GM19324 (cell line): ENCODE measurements around the gene ANKRD23.
"Not testable (repeated sequence)": the region's sequence is repeated elsewhere in the genome, so short reads cannot be mapped to it uniquely, and the experiment has no call there.

Experiments
- ATAC-seq: cut with Tn5 transposase; IDR thresholded peaks from one replicate; pipeline ENCODE4 v1.9.1; 2021; ENCODE audit warnings: mild to moderate bottlenecking, moderate library complexity; ENCODE audit not compliant: unreplicated experiment, low FRiP score

Gene ANKRD23

DNA sequence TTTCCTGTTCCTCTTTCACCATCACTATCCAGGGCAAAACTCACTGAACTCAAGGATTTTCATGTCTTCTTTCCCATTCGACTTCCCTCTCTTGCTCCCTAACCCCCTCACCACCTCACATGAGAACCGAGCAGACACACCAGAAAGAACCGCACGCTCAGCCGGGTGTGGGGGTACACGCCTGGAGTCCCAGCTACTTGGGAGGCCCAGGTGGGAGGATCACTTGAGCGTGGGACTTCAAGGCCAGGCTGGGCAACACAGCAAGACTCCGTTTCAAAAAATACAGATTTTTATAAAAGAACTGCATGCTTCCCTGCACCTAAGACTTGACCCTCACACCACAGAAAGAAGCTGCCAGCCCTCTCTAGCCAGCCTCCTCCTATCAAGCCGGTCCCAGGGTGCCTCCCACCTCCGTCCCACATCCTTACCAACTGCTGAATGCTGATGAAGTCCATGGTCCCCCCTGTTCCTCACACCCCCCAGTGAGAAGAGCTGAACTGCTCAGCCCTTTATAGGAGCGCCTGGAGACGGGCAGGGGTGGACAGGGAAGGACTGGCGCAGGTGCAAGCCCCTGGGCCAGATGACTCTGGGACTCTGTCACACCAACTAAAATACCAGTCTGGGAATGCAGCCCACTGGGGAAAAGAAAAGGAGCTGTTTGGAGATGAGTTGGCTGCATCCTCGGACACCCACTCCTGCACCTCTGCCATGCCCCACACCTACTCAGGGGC, at the start of gene ANKRD23:
Gene ANKRD23, minus strand, starts transcription at position 484 of the 731 bp plus-strand sequence. Its CDS starts 29 bp downstream, at position 455.
- no peak for ATAC-seq

DNA sequence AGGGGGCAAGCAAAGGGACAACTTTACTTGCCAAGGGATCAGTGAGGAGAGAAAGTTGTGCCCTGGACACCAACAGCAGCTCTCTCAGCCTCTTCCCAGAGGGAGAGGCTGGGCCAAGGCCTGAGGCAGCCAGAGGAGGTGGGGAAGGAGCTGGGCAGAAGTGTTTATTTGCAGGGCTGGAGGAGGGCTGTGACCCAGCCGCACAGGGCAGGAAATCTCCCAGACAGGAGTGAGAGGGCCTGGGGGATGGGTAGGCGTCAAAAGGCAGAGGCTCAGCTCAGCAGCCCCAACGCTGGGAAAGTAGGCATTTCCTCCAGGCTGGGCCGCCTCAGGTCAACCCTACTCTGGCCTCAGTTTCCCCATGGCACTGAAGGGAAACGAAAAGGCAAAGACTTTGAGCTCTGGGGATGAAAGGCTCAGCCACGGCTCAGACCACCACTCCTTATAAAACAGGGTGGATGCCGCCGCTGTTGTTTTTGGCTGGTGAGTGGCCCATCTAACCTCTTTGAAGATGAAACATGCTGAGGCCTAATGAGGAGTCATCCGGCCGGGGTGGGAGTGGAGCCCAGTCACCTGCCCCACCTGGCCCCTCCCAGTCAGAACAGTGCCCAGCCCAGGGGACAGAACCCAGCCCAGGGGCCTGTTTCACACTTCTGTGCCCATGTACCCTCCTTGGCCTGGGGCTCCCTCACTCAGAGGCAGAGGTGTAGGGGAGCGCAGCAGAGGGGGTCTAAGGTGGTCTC, 47.9 kb upstream of the ANKRD23 start:
- ATAC-seq, result no peak

DNA sequence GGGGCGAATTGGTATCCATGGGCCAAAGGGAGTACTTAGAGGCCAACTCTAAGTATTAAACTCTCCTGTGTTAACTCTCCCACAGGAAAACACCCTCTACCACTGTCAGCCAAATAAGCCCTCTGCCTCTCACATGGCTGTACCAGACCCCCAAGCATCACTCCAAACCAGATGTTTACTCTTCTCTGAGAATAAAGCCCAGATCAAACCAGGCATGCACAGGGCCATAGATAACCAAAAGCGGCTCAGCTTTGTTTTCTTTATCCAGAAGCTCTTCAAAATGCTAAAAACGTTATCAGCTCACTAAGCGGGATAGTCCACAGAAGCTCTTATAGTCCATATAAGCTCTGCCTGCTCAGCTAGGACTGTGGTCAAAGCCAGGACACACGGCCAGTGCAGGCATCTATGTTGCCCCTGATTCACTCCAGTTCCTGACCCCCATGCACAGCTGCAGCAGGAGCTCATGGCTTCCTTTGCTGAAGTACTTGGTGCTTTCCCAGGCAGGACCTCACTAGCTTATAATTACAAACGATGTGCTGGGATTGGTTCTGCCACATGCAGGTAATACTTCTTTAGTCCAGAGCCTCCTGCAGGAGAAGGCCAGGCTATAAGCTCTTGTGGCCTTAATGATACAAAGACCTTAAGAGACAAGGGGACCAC, 47.0 kb upstream of the ANKRD23 start:
- no peak for ATAC-seq

DNA sequence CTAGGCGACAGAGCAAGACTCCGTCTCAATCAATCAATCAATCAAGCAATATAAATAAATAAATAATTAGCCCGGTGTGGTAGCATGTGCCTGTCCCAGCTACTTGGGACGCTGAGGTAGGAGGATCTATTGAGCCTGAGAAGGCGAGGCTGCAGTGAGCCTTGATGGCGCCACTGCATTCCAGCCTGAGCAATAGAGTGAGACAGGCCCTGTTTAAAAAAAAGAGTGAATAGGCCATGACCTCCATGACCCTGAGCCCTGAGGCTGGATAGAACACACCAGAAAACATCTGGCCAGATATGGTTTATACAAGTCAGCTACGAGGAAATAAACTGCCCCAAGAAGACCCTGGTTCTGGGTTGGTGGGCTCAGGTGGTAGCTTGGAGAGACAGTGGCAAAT, 46.4 kb upstream of the ANKRD23 start:
- no peak for ATAC-seq

GRCh38 chr2:96889502-96889901, 45.7 kb upstream of the ANKRD23 start:
- not testable (repeated sequence) for ATAC-seq

DNA sequence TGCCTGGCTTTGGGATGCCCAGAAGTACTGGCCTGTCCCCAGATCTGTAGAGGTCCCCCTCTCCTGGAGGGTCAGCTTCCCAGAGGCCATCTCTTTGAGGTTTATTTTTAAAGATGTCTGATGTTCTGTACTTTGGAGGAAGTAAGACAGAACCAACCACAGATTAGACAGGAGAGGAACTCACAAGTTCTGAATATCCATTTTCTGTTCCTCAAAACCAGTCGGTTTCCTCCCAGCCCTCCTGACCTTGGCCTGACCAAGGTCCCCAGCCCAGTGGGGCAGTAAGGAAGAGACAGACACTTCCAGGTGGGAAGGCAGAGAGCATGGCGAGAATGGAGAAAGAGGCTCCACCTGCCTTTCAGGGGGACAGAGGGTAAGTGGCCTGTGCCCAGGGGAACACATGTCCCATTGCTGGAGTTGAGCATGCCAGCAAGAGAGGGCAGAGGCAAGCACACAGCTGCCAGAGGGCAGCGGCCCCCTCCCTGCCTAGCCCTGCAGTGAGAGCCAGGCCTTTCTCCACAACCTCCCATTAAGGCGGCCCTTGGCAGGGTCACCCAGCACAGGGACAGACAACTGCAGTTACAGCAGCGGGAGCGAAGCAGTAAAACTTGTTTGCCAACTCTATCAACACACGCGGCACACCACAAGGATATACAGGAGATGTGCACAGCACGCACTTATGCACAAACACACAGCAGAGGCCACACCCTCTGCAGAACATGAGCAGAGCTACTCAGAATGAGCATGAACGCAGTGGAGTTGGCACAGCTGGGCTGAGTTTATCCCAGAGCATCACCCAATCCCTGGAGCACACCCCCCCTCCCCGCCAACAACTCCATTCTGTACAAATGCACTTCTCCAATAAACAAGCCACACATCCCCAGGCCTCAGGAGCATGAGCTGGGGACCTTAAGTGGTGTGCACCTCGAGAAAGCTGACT, 44.5 kb upstream of the ANKRD23 start:
- no peak for ATAC-seq

- no peak for ATAC-seq
These were observed 43.7 kb upstream of the ANKRD23 start for GRCh38 chr2:96887493-96888012.

GRCh38 chr2:96885432-96886347, 41.9 kb upstream of the ANKRD23 start:
- ATAC-seq, result no peak

- no peak for ATAC-seq
These were observed 40.7 kb upstream of the ANKRD23 start for GRCh38 chr2:96884299-96885094.

GRCh38 chr2:96883306-96883705, 39.5 kb upstream of the ANKRD23 start:
- no peak for ATAC-seq

DNA sequence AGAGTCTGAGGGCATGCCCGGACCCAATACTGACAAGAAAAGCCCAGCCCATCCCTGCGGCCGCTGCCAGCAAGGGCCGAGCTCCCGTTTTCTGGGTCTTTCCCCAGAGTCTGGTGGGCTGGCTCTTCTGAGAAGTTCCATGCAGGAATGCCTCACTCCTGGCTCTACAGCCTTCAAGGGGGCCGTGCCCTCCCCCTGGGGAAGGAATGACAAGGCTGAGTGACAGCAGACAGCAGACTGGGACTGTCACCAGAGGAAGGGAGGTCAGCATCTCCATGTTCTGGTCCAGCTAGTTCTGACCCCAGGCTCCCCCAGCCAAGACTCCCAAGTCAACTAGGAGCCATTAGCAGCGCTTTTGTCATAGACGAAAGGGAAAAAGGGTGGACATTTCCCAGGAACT, 39.1 kb upstream of the ANKRD23 start:
- ATAC-seq, result no peak

DNA sequence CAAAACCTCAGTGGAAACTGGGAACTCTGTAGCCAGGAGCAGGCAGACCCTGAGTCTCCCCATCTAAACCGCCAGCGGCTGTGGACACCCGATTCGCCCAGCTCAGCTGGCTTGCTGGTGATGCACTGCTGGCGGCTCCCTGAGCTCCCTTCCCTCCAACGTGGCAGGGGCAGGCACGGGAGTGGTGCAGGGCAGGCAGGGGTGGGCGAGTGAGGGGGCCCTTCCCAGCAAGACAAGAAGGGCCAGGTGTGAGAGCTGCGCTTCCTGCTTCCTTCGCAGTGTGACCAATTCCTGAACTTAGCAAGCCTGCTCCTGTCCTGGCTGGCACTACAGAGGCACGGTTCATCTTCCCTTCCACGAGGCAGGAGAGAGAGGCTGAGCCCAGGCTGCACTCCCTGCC, 38.4 kb upstream of the ANKRD23 start:
- ATAC-seq, result no peak

- no peak for ATAC-seq
These were observed 37.8 kb upstream of the ANKRD23 start for GRCh38 chr2:96881349-96882195.

DNA sequence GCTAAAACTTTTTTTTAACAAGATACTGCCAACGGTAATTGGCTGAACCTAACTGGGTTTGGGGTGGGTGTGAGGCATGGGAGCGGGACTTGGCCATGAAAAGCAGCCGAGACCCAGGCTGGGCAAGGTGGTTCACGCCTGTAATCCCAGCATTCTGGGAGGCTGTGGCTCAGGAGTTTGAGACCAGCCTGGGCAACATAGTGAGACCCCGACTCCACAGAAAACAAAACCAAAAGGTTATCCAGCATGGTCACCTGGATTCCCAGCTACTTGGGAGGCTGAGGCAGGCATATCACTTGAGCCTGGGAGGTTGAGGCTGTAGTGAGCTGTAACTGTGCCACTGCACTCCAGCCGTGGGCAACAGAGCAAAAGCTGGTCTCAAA, 37.1 kb upstream of the ANKRD23 start:
- ATAC-seq, result no peak

- ATAC-seq, result no peak
These were observed 35.8 kb upstream of the ANKRD23 start for GRCh38 chr2:96879545-96880040.

DNA sequence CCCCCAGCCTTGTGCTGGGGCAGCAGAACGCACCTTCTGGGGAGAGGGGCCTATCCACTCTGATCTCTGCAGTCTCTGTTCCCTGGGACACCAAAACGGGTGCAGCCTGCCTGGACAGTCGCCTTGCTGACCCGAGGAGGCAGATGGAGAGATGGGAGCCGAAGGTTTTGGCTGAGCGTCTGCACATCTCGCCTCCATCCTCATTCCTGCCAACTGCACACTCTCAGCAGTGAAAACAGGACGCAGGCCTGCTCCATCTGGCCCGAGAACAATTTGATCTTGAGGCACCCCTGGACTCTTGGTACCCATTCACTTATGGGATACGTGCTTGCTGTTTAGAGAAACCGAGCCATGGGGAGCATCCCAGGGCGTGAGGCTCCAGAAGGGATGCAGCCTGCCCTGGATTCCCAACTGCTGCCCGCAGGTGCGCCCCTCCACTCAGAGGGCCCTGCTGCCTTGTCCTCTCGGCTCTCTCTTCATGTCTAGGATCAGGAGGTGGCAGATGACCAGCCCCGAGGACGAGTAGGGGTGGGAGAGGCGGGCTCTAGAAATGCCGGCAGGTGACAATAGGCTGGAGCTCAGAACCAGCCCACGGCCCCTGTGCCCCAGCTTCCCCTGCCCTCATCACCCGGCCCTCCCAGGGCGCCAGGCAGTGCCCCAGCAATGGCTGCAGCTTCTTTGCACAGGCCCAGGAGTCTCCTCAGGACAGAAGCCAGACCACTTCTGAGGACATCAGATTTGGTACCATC, 35.1 kb upstream of the ANKRD23 start:
- ATAC-seq, result no peak

- no peak for ATAC-seq
These were observed 34.4 kb upstream of the ANKRD23 start for GRCh38 chr2:96878171-96878570.
